HEK293T (cell line): Measurements from ENCODE around the gene MON2.

Source experiments
- ARNT ChIP-seq: fragments of 450-650 bp; IDR thresholded peaks from 2 replicates; pipeline ENCODE4 v1.6.1; 2017; ENCODE audit warnings: mild to moderate bottlenecking
- FOXM1 ChIP-seq: fragments of 450-650 bp; IDR thresholded peaks from 2 replicates; pipeline ENCODE4 v1.6.1; 2017; ENCODE audit warnings: mild to moderate bottlenecking, borderline replicate concordance
- LEF1 ChIP-seq: fragments of 450-650 bp; IDR thresholded peaks from 2 replicates; pipeline ENCODE4 v1.6.1; 2017; ENCODE audit warnings: mild to moderate bottlenecking, borderline replicate concordance
- SP1 ChIP-seq: fragments of 450-650 bp; IDR thresholded peaks from 2 replicates; pipeline ENCODE4 v1.6.1; 2017
- ZNF384 ChIP-seq: fragments of 450-650 bp; IDR thresholded peaks from 2 replicates; pipeline ENCODE4 v1.6.1; 2016

- TF ChIP-seq FOXM1 (no peak), LEF1 (no peak), ZNF384 (no peak), SP1 (no peak), ARNT (no peak)
Measured at GRCh38 chr12:62458626-62459025, 8.0 kb upstream of the MON2 start.
